Heart left ventricle (tissue), 16 donors: ENCODE measurements around the gene GRAP. TPM values are rescaled to one million over a fixed set of nuclear protein-coding genes. Genes with fewer than 3 reads are reported as not detected.

Source experiments
- ATAC-seq, 4 donors: fragments of 200-7000 bp; cut with Tn5 transposase; one replicate each; pipeline ENCODE4 v1.9.1; 2020 to 2022; ENCODE audit warnings: moderate library complexity in 4 of 4, mild to moderate bottlenecking in 3 of 4, moderate number of reproducible peaks in 1 of 4
- DNase-seq, 5 donors: peaks; one replicate each; pipeline ENCODE4 v3.0.0-alpha.2; 2020
- H3K27ac ChIP-seq, 12 donors: fragments of 200-600 bp; sonication (generic) in 4 of 12; one replicate each; pipeline versions ENCODE4 v1.5.0 to v1.8.0; 2016 to 2022; ENCODE audit warnings: mild to moderate bottlenecking in 2 of 12
- H3K27me3 ChIP-seq, 9 donors: fragments of 200-600 bp; sonication (generic) in 2 of 9; one replicate each; pipeline versions ENCODE4 v1.5.1 to v1.8.0; 2016 to 2022; ENCODE audit warnings: mild to moderate bottlenecking in 3 of 9
- H3K36me3 ChIP-seq, 9 donors: fragments of 200-600 bp; sonication (generic) in 2 of 9; one replicate each; pipeline versions ENCODE4 v1.5.0 to v1.8.0; 2018 to 2022; ENCODE audit warnings: mild to moderate bottlenecking in 2 of 9
- H3K4me1 ChIP-seq, 12 donors: fragments of 200-600 bp; sonication (generic) in 4 of 12; one replicate each; pipeline versions ENCODE4 v1.5.0 to v1.8.0; 2016 to 2022; ENCODE audit warnings: mild to moderate bottlenecking in 3 of 12
- H3K4me3 ChIP-seq, 12 donors: fragments of 200-600 bp; sonication (generic) in 4 of 12; one replicate each; pipeline versions ENCODE4 v1.5.0 to v1.8.0; 2017 to 2022; ENCODE audit warnings: mild to moderate bottlenecking in 9 of 12, moderate library complexity in 4 of 12
- H3K9me3 ChIP-seq, 12 donors: fragments of 200-600 bp; sonication (generic) in 4 of 12; one replicate each; pipeline versions ENCODE4 v1.5.0 to v1.8.0; 2016 to 2022; ENCODE audit warnings: mild to moderate bottlenecking in 1 of 12
- POLR2A ChIP-seq, 2 donors: fragments of 450-650 bp; IDR thresholded peaks; one replicate each; pipeline ENCODE4 v1.6.1; 2017; ENCODE audit warnings: antibody characterized with exemption in 2 of 2, mild to moderate bottlenecking in 2 of 2, moderate library complexity in 2 of 2
- WGBS, 4 donors: extraction: QIAGEN DNeasy Blood & Tissue Kit in 2 of 4; methylation state at CpG; one replicate each; pipeline versions ENCODE4 v1.1.5 to v1.1.7; 2013 to 2018; 5-methylcytosine and 5-hydroxymethylcytosine counted together
- intact Hi-C, 10 donors: fragments of 100-400 bp; cut with DNase I; formaldehyde crosslinking; loops; one replicate each; pipeline versions ENCODE4 v1.11.1 to v1.14.2; 2022
- polyA plus RNA-seq, 2 donors: library from polyadenylated mRNA; stranded (reverse); fragments of 200-250 nt; gene quantifications; one replicate each; pipeline ENCODE4 v1.2.3, GENCODE V29; 2013
- total RNA-seq, 9 donors: library from RNA; depleted of rRNA in 2 of 9; stranded (reverse); fragments of >200 nt in 2 of 9; fragmentation: NEBNext Ultra II Directional in 3 of 9; extraction: Animal tissue kit (Norgen Biotek cat#: 25700) in 3 of 9; gene quantifications; one replicate each; pipeline versions ENCODE4 v1.1.0 to v1.2.4, GENCODE V29; 2016 to 2023
- TF ChIP-seq, protein P1 (sequence below), 12 donors: fragments of 200-600 bp; sonication (generic) in 4 of 12; IDR thresholded peaks; one replicate each; pipeline versions ENCODE4 v1.5.0 to v1.8.0; 2018 to 2022; ENCODE audit warnings: antibody characterized with exemption in 12 of 12, mild to moderate bottlenecking in 5 of 12
- donor health status: ischemic (EF 13 %, LVEDD 7.1; RV severe dilation, severe dysfunction).
- donor health status: healthy with polysubstance abuse.
- donor health status: DM: no; HTN: yes; CAD: no.
- donor health status: DM: no; HTN: no; CAD: no.
- donor health status: ischemic (EF 25% LVEDD 6.9; RV normal size, moderate dysfunction).
- donor health status: ischemic (EF 25% LVEDD 5.7; RV mildly dilated, moderate dysfunction).
- donor health status: healthy.
- donor health status: DM: yes; HTN: yes; CAD: no.
- donor health status: ischemic (EF 35%, LVEDD 5.7; RV mildly dilated, moderate dysfunction).
- donor health status: nonischemic (EF 11% LVEDD 7.7; RV severe dilation, severe dysfunction).
- donor health status: DM: yes; HTN: yes; CAD: no.
- donor health status: PGD.
- donor health status: ischemic (EF 29% LVEDD 5.4; RV normal size, mild dysfunction).
- donor health status: nonischemic (EF 23%, LVEDD 6.1; RV moderate dilation, normal function).

The GRAP gene
- total and polyA plus RNA-seq, 11 donors, result 1.1 to 6.3 (median 2.1) TPM

DNA sequence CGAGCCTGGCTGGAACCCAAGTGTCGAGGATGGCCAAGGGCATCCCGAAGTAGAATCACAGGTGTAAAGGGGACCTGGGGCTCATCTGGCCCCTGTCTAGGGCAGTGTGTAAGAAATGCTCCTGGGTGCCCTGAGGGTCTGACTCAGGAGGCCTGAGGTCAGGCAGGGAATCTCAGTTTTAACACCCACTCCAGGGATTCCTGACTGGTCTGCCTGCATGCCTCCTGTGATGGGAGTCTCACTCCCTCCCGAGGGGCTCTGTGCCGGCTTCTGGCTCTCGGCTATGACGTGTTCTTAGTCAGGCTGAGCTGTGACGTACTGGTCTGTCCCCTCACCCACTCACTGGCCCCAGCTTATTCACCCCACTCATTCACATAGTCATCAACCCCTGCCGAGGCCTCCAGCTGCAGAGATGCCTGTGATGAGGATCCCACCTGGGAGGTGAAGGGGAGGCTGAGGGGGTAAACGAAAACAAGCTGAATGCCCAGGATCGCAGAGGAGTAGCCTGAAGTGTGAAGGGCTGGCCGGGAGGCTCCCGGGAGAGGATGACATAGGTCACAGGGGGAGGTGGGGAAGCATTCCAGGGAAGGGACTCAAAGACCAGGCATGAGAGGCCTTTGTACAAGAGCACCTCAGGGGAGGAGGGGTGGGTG lies 65.9 kb downstream of the GRAP start:
- intact Hi-C loops, result no loop called here
- H3K27ac ChIP-seq, result no peak overlapping the region
- WGBS, 4 donors, result 81 to 88% (median 84%) methylated on average over 13 of the region's 13 CpGs
- H3K36me3 ChIP-seq, result no peaks in the 10 kb centered on the region
- no peaks in the 10 kb centered on the region for H3K9me3 ChIP-seq
- H3K27me3 ChIP-seq, result no peaks in the 10 kb centered on the region
- no peak for ATAC-seq
- TF ChIP-seq, protein P1, sequence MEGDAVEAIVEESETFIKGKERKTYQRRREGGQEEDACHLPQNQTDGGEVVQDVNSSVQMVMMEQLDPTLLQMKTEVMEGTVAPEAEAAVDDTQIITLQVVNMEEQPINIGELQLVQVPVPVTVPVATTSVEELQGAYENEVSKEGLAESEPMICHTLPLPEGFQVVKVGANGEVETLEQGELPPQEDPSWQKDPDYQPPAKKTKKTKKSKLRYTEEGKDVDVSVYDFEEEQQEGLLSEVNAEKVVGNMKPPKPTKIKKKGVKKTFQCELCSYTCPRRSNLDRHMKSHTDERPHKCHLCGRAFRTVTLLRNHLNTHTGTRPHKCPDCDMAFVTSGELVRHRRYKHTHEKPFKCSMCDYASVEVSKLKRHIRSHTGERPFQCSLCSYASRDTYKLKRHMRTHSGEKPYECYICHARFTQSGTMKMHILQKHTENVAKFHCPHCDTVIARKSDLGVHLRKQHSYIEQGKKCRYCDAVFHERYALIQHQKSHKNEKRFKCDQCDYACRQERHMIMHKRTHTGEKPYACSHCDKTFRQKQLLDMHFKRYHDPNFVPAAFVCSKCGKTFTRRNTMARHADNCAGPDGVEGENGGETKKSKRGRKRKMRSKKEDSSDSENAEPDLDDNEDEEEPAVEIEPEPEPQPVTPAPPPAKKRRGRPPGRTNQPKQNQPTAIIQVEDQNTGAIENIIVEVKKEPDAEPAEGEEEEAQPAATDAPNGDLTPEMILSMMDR (IDR thresholded peaks at IDR 0.05), result no peak
- no peak for TF ChIP-seq POLR2A (IDR thresholded peaks at IDR 0.05)
- H3K4me1 ChIP-seq, result no peaks in the 10 kb centered on the region
- no peak overlapping the region for H3K4me3 ChIP-seq
- no peak for DNase-seq

GRCh38 chr17:18978655-18979054 lies 68.1 kb downstream of the GRAP start:
- TF ChIP-seq, protein P1 (IDR thresholded peaks at IDR 0.05), result no peak
- no peak for TF ChIP-seq POLR2A (IDR thresholded peaks at IDR 0.05)
- H3K4me1 ChIP-seq, result no peaks in the 10 kb centered on the region
- H3K9me3 ChIP-seq, result no peaks in the 10 kb centered on the region
- DNase-seq (no peak), ATAC-seq (no peak)
- intact Hi-C loops, result no loop called here
- H3K27me3 ChIP-seq, result no peaks in the 10 kb centered on the region
- no peak overlapping the region for H3K27ac ChIP-seq
- 84 to 92% (median 90%) methylated on average over 17 of the region's 17 CpGs for whole genome bisulfite sequencing, 4 donors
- no peak overlapping the region for H3K4me3 ChIP-seq
- H3K36me3 ChIP-seq, result no peaks in the 10 kb centered on the region

GRCh38 chr17:18978050-18978449 lies 68.7 kb downstream of the GRAP start:
- TF ChIP-seq, protein P1 (IDR thresholded peaks at IDR 0.05), result no peak
- no peak for TF ChIP-seq POLR2A (IDR thresholded peaks at IDR 0.05)
- H3K27me3 ChIP-seq, result no peaks in the 10 kb centered on the region

GRCh38 chr17:18977646-18978045 lies 69.1 kb downstream of the GRAP start:
- Histone ChIP-seq H3K9me3 (no peaks in the 10 kb centered on the region), H3K27ac (no peak overlapping the region), H3K36me3 (no peaks in the 10 kb centered on the region), H3K27me3 (no peaks in the 10 kb centered on the region), H3K4me1 (no peaks in the 10 kb centered on the region), H3K4me3 (no peak overlapping the region)
- no peak for ATAC-seq
- WGBS, 4 donors, result 91 to 95% (median 91%) methylated on average over 15 to 19 of the region's 19 CpGs
- no peak for DNase-seq
- intact Hi-C loops, result no loop called here
- TF ChIP-seq, protein P1 (IDR thresholded peaks at IDR 0.05), result no peak
- TF ChIP-seq POLR2A (IDR thresholded peaks at IDR 0.05), result no peak

More at GRCh38 chr17:18978050-18978449, 68.7 kb downstream of the GRAP start:
- ATAC-seq (no peak), DNase-seq (no peak)
- intact Hi-C loops, result no loop called here
- H3K27ac ChIP-seq, result no peak overlapping the region
- WGBS, 4 donors, result 92 to 100% (median 95%) methylated on average over 1 to 13 of the region's 13 CpGs
- no peaks in the 10 kb centered on the region for H3K36me3 ChIP-seq
- no peaks in the 10 kb centered on the region for H3K9me3 ChIP-seq
- no peak overlapping the region for H3K4me3 ChIP-seq
- no peaks in the 10 kb centered on the region for H3K4me1 ChIP-seq
